Left lobe of liver (tissue), 2 donors: ENCODE results near the gene UBE2J1. TPM values are rescaled to one million over a fixed set of nuclear protein-coding genes. Genes with fewer than 3 reads are reported as not detected.
A peak's percentile ranks its signal among the peaks of the same experiment; 100 is the strongest.
"Not testable (repeated sequence)": the region's sequence is repeated elsewhere in the genome, so short reads cannot be mapped to it uniquely, and the experiment has no call there.

ENCODE experiments used
- ATAC-seq: fragments of 200-7000 bp; cut with Tn5 transposase; one replicate; pipeline ENCODE4 v1.9.1; 2020; ENCODE audit warnings: mild to moderate bottlenecking, moderate library complexity
- DNase-seq: peaks from one replicate; pipeline ENCODE4 v3.0.0-alpha.2; 2020; ENCODE audit warnings: low spot score
- total RNA-seq: library from RNA; stranded (reverse); gene quantifications from one replicate; pipeline ENCODE4 v1.2.1, GENCODE V29; 2021
- donor health status: DM: no; HTN: no; CAD: no; lungs with moderate emphysema.
- donor health status: DM: no; HTN: yes; CAD: no.

UBE2J1 gene
- total RNA-seq, 1 donor from 2014 or later: 16.0 TPM

- DNase-seq: no peak
- peak; percentile 34 for ATAC-seq
Measured at GRCh38 chr6:89321131-89321970, 31.2 kb downstream of the UBE2J1 start.

GRCh38 chr6:89320012-89320559 is 32.4 kb downstream of the UBE2J1 start:
- no peak for ATAC-seq
- DNase-seq: no peak

GRCh38 chr6:89317067-89317466 is 35.5 kb downstream of the UBE2J1 start:
- DNase-seq: no peak
- ATAC-seq: no peak

GRCh38 chr6:89315249-89315885 is 37.2 kb downstream of the UBE2J1 start, which contains the start of gene GABRR2:
TSS of gene GABRR2 (minus strand) at chr6:89315299. CDS start at chr6:89315165, 134 bp downstream.
- ATAC-seq (no peak), DNase-seq (no peak)

- ATAC-seq (no peak), DNase-seq (no peak)
Measured at GRCh38 chr6:89314692-89315091, 37.8 kb downstream of the UBE2J1 start.

- no peak for DNase-seq
- ATAC-seq: peak; percentile 23
Measured at GRCh38 chr6:89313006-89313405, 39.5 kb downstream of the UBE2J1 start.

GRCh38 chr6:89311853-89312531 is 40.5 kb downstream of the UBE2J1 start:
- peak; percentile 54 for ATAC-seq
- DNase-seq: no peak

- DNase-seq: no peak
- ATAC-seq: no peak
Measured at GRCh38 chr6:89311530-89311852, 41.0 kb downstream of the UBE2J1 start.

- DNase-seq: no peak
- peak; percentile 32 for ATAC-seq
Measured at GRCh38 chr6:89310929-89311328, 41.6 kb downstream of the UBE2J1 start.

GRCh38 chr6:89308525-89309395 is 43.8 kb downstream of the UBE2J1 start:
- DNase-seq (no peak), ATAC-seq (no peak)

GRCh38 chr6:89304517-89304916 is 48.0 kb downstream of the UBE2J1 start:
- not testable (repeated sequence) for DNase-seq, ATAC-seq

GRCh38 chr6:89302936-89303335 is 49.6 kb downstream of the UBE2J1 start:
- ATAC-seq (no peak), DNase-seq (no peak)

GRCh38 chr6:89302195-89302770 is 50.2 kb downstream of the UBE2J1 start:
- no peak for DNase-seq
- no peak for ATAC-seq

- ATAC-seq (no peak), DNase-seq (no peak)
Measured at GRCh38 chr6:89301586-89302194, 50.8 kb downstream of the UBE2J1 start.

- DNase-seq (no peak), ATAC-seq (no peak)
Measured at GRCh38 chr6:89299466-89299850, 53.1 kb downstream of the UBE2J1 start.

- DNase-seq: peak; percentile 14
- ATAC-seq: no peak
Measured at GRCh38 chr6:89298680-89299465, 53.6 kb downstream of the UBE2J1 start.

GRCh38 chr6:89297695-89298351 is 54.7 kb downstream of the UBE2J1 start:
- DNase-seq (peak; percentile 19), ATAC-seq (no peak)

- DNase-seq (peak; percentile 24), ATAC-seq (no peak)
Measured at GRCh38 chr6:89295981-89296380, 56.5 kb downstream of the UBE2J1 start.
